K562 (cell line): Measurements from ENCODE around the gene C17orf113. TPM values are rescaled to one million over a fixed set of nuclear protein-coding genes. Genes with fewer than 3 reads are reported as not detected.

Experiments used
- CEBPB ChIP-seq: fragments of 450-650 bp; IDR thresholded peaks from 2 replicates; pipeline ENCODE4 v1.6.1; 2016; ENCODE audit warnings: missing genetic modification characterization, missing compliant biosample characterization
- COPS2 ChIP-seq: fragments of 450-650 bp; conservative IDR thresholded peaks from 2 replicates; pipeline ENCODE4 v1.6.1; 2016; ENCODE audit warnings: mild to moderate bottlenecking, moderate library complexity
- DEAF1 ChIP-seq: fragments of 450-650 bp; formaldehyde crosslinking; IDR thresholded peaks from 2 replicates; pipeline ENCODE4 v1.4.0; 2020; ENCODE audit warnings: mild to moderate bottlenecking, moderate library complexity
- E2F4 ChIP-seq: sonication (generic); formaldehyde crosslinking; IDR thresholded peaks from 2 replicates; pipeline ENCODE4 v1.8.0; 2022; ENCODE audit warnings: mild to moderate bottlenecking, low read depth, missing genetic modification reagents
- FOXJ2 ChIP-seq: fragments of 200-800 bp; sonication (Bioruptor generic); IDR thresholded peaks from 2 replicates; pipeline ENCODE4 v1.6.1; 2016; ENCODE audit warnings: missing genetic modification characterization, missing compliant biosample characterization
- FOXP1 ChIP-seq: sonication (generic); formaldehyde crosslinking; IDR thresholded peaks from 2 replicates; pipeline ENCODE4 v1.8.0; 2022; ENCODE audit warnings: mild to moderate bottlenecking, missing genetic modification reagents
- GABPA ChIP-seq: fragments of 200-800 bp; sonication (Bioruptor generic); conservative IDR thresholded peaks from 2 replicates; pipeline ENCODE4 v1.6.1; 2016; ENCODE audit warnings: low read depth, missing genetic modification characterization, missing compliant biosample characterization
- GABPB1 ChIP-seq: sonication (generic); formaldehyde crosslinking; IDR thresholded peaks from 2 replicates; pipeline ENCODE4 v1.8.0; 2022; ENCODE audit warnings: mild to moderate bottlenecking, missing genetic modification reagents
- HINFP ChIP-seq: fragments of 450-650 bp; conservative IDR thresholded peaks from 2 replicates; pipeline ENCODE4 v1.6.1; 2016; ENCODE audit warnings: missing genetic modification characterization, low read depth, mild to moderate bottlenecking, control low read depth, missing compliant biosample characterization
- KLF1 ChIP-seq: fragments of 450-650 bp; IDR thresholded peaks from 2 replicates; pipeline ENCODE4 v1.6.1; 2016; ENCODE audit warnings: missing genetic modification characterization, missing compliant biosample characterization
- KLF10 ChIP-seq: fragments of 250-450 bp; sonication (Bioruptor Pico); IDR thresholded peaks from 2 replicates; pipeline ENCODE4 v1.6.1; 2021; ENCODE audit warnings: matching md5 sums
- MEIS2 ChIP-seq: fragments of 450-650 bp; IDR thresholded peaks from 2 replicates; pipeline ENCODE4 v1.6.1; 2014; ENCODE audit warnings: mild to moderate bottlenecking; ENCODE audit not compliant: partially characterized antibody
- MTA3 ChIP-seq: fragments of 450-650 bp; formaldehyde crosslinking; IDR thresholded peaks from 2 replicates; pipeline ENCODE4 v1.6.1; 2017; ENCODE audit warnings: mild to moderate bottlenecking, borderline replicate concordance
- PHB ChIP-seq: fragments of 250-450 bp; sonication (Bioruptor Pico); IDR thresholded peaks from 2 replicates; pipeline ENCODE4 v1.5.0; 2021
- RBFOX2 ChIP-seq: fragments of 200-400 bp; formaldehyde crosslinking; IDR thresholded peaks from 2 replicates; pipeline ENCODE4 v1.6.1; 2017; ENCODE audit warnings: low read depth, mild to moderate bottlenecking, low read length, moderate library complexity
- RNF2 ChIP-seq: sonication (generic); IDR thresholded peaks from 2 replicates; pipeline ENCODE4 v1.6.1; 2016
- SMAD2 ChIP-seq: fragments of 150-350 bp; IDR thresholded peaks from 2 replicates; pipeline ENCODE4 v1.6.1; 2014; ENCODE audit warnings: low read depth, mild to moderate bottlenecking, low read length
- YY1 ChIP-seq, 3 experiments: IDR thresholded peaks; 2 replicates each; pipeline ENCODE4 v1.6.1; 2011; ENCODE audit warnings: low read length in 2 of 3, mild to moderate bottlenecking in 2 of 3, moderate library complexity in 2 of 3, borderline replicate concordance in 1 of 3, control low read depth in 1 of 3, low read depth in 1 of 3; ENCODE audit not compliant: insufficient read depth in 3 of 3, insufficient replicate concordance in 2 of 3, control insufficient read depth in 1 of 3, insufficient read length in 1 of 3; ENCODE audit errors: extremely low read depth in 1 of 3
- ZFP91 ChIP-seq: sonication (generic); formaldehyde crosslinking; IDR thresholded peaks from 2 replicates; pipeline ENCODE4 v1.8.0; 2022; ENCODE audit warnings: mild to moderate bottlenecking, missing genetic modification reagents
- ZKSCAN1 ChIP-seq: fragments of 150-350 bp; IDR thresholded peaks from 2 replicates; pipeline ENCODE4 v1.6.1; 2016; ENCODE audit warnings: low read depth, low read length
- ZNF212 ChIP-seq: fragments of 450-650 bp; formaldehyde crosslinking; IDR thresholded peaks from 2 replicates; pipeline ENCODE4 v1.4.0; 2020; ENCODE audit warnings: mild to moderate bottlenecking
- ZNF282 ChIP-seq: sonication (generic); formaldehyde crosslinking; IDR thresholded peaks from 2 replicates; pipeline ENCODE4 v1.8.1; 2023; ENCODE audit warnings: missing genetic modification reagents
- ZNF41 ChIP-seq: fragments of 250-450 bp; sonication (Bioruptor Pico); conservative IDR thresholded peaks from 2 replicates; pipeline ENCODE4 v1.4.0; 2020; ENCODE audit warnings: mild to moderate bottlenecking
- polyA plus RNA-seq, 8 experiments: library from polyadenylated mRNA; depleted of rRNA in 4 of 8; stranded (reverse) in 5 of 8; unstranded in 3 of 8; fragments of >200 nt; fragmentation: Nextera tagmentation in 2 of 8; fragmentation: Illumina TruSeq in 1 of 8; extraction: Ambion mirVana in 2 of 8; extraction: Trizol in 1 of 8; gene quantifications; 2 replicates each; pipeline versions ENCODE4 v1.2.1 to v1.2.3, GENCODE V29; 2011 to 2014; ENCODE audit warnings: inconsistent platforms in 1 of 8, missing spikeins in 1 of 8
- total RNA-seq, 7 experiments: library from RNA; depleted of rRNA in 6 of 7; stranded (reverse); fragments of >200 nt in 6 of 7; fragmentation: Illumina TruSeq in 2 of 7; extraction: Trizol in 2 of 7; gene quantifications; 2 replicates each; pipeline versions ENCODE4 v1.2.1 to v1.2.3, GENCODE V29; 2011 to 2021; ENCODE audit warnings: low replicate concordance in 1 of 7

C17orf113 gene
- total and polyA plus RNA-seq, 9 of the 15 experiments (the other 6 are each of a cell fraction or from before 2014, with no cell fraction given) = 0.10 to 1.2 (median 0.31) TPM

- no peak for TF ChIP-seq HINFP (tag)
- TF ChIP-seq RNF2 = no peak
- no peak for TF ChIP-seq SMAD2
- TF ChIP-seq KLF1 (tag) = no peak
- TF ChIP-seq COPS2 = no peak
- TF ChIP-seq FOXP1 = no peak
- TF ChIP-seq PHB (CRISPR knock-in tag) = no peak
- TF ChIP-seq E2F4 (CRISPR knock-in tag) = no peak
- no peak for TF ChIP-seq ZFP91 (CRISPR knock-in tag)
- peak; percentile 78; the same call in 1 of the 2 replicates for TF ChIP-seq GABPB1
- TF ChIP-seq ZKSCAN1 = no peak; the same call in 1 of the 2 replicates
- no peak for TF ChIP-seq FOXJ2 (tag)
- TF ChIP-seq GABPA = peak; percentile 96
- TF ChIP-seq DEAF1 (CRISPR knock-in tag) = no peak
- TF ChIP-seq KLF10 (CRISPR knock-in tag) = no peak
- no peak for TF ChIP-seq CEBPB
- no peak for TF ChIP-seq ZNF212 (CRISPR knock-in tag)
- TF ChIP-seq ZNF41 (CRISPR knock-in tag) = no peak
- TF ChIP-seq MEIS2 = peak; percentile 30
- peak in 2 of 3 experiments; percentile 71 to 76 for TF ChIP-seq YY1 (IDR thresholded peaks at IDR 0.05; ENCODE audit: borderline replicate concordance in 1 of 3, control insufficient read depth in 1 of 3, extremely low read depth in 1 of 3, insufficient read depth in 3 of 3, insufficient read length in 1 of 3, insufficient replicate concordance in 2 of 3, low read depth in 1 of 3, low read length in 2 of 3)
- no peak for TF ChIP-seq MTA3
- peak; percentile 94 for TF ChIP-seq RBFOX2
- no peak for TF ChIP-seq ZNF282 (CRISPR knock-in tag)
These were observed 30.6 kb downstream of the C17orf113 start, which contains the start of gene NKIRAS2 (continued) for GRCh38 chr17:42019509-42020404.
